NK-92 treated with Interleukin-12 subunit alpha and Interleukin-12 subunit beta, amount 100 ng/mL, for 24 hours (cell line): Measurements from ENCODE around the gene FBXO48.

Experiments
- DNase-seq: peaks from one replicate; lab custom pipeline; 2025; lab: John Stamatoyannopoulos, UW

FBXO48 gene

GRCh38 chr2:68412127-68412819, 54.8 kb downstream of the FBXO48 start:
- DNase-seq: no peak

DNA sequence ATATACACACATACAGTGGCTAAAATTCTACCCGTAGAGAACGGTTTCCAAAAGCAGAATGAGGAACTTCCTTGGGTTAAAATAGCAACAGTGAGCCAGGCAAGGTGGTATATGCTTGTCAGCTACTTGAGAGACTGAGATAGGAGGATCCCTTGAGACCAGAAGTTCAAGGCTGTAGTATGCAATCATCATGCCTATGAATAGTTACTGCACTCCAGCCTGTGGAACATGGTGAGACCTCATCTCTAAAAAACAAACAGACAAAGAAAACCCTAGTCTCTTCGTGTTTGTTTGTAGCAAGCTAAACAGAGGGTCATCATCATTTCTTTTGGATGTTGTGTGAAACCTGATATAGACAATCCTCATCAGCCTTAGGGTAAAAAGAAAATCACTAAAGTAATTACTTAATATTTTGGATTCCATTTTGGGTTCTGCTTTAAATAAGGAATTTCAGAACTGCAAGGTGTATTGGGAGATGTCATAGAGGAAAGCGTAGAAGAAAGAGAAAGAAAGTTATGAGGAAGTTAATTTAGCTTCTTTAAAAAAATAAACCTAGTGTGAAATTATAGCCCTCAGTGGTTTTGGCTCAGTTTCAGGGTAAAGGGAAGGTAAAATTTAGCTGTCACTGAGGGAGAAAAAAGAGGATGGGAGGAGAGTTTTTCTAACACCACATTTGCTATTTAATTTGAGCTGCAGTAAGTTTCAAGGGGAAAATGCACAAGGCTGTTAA, 55.5 kb downstream of the FBXO48 start:
- DNase-seq: no peak
